ENCODE measurements around the gene SKOR1. TPM values are rescaled to one million over a fixed set of nuclear protein-coding genes. Genes with fewer than 3 reads are reported as not detected.

The SKOR1 gene, protein sequence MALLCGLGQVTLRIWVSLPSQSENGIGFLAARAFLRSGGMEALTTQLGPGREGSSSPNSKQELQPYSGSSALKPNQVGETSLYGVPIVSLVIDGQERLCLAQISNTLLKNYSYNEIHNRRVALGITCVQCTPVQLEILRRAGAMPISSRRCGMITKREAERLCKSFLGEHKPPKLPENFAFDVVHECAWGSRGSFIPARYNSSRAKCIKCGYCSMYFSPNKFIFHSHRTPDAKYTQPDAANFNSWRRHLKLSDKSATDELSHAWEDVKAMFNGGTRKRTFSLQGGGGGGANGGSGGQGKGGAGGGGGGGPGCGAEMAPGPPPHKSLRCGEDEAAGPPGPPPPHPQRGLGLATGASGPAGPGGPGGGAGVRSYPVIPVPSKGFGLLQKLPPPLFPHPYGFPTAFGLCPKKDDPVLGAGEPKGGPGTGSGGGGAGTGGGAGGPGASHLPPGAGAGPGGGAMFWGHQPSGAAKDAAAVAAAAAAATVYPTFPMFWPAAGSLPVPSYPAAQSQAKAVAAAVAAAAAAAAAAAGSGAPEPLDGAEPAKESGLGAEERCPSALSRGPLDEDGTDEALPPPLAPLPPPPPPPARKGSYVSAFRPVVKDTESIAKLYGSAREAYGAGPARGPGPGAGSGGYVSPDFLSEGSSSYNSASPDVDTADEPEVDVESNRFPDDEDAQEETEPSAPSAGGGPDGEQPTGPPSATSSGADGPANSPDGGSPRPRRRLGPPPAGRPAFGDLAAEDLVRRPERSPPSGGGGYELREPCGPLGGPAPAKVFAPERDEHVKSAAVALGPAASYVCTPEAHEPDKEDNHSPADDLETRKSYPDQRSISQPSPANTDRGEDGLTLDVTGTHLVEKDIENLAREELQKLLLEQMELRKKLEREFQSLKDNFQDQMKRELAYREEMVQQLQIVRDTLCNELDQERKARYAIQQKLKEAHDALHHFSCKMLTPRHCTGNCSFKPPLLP
- total RNA-seq (2021; fragmentation: NEBNext Ultra II Directional; extraction: Animal tissue kit (Norgen Biotek cat#: 25700)) = under 1 TPM in 5 of 6 experiments, not detected in 1; 0.05 to 0.13 (median 0.09) TPM
- long read RNA-seq = 0 reads

DNA sequence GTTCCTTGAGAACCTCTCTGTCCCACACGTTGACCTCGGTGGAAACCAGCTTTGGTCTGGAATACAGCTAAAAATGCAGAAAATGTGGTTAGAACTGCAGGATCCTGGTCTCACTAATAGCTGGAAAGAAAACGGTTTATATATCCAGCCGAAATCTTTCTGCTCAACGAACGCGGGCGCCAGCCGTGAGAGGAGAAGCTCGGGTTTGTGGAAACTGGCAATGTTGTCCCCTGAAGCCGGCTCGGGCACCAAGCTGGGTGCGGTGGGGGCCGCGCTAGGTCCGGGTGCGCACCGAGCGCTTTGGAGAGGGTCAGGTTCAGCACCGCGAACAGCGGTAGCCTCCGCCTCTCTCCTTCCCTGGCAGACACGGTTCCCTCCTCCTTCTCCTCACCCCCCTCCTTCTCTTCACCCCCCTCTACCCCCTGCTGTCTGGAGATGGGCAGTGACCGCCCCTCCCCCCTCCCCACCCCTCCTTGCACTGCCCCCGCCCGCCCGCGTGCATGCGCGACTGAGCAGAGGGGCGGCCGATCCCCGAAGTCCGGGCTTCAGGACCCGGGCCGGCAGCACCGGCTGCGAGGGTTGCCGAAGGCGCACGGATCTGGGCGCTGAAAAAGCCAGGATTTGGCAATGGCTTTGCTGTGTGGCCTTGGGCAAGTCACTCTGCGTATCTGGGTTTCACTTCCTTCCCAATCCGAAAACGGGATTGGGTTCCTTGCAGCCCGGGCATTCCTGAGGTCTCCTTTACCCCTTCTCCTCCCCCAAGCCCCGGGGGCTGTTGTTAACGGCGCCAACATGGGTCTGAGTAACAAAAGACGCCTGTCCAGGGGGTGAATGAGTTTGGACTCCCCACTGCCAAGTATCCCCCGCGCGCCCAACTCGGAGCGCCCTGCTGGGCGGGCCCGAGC lies at the start of gene SKOR1:
Gene SKOR1, plus strand, starts transcription at position 534 of the 905 bp plus-strand sequence. Its CDS starts 94 bp downstream, at position 628.
- Mint-ChIP-seq H3K27me3 (ENCODE audit: insufficient read depth) (peaks cover 64% of the 10 kb centered on the region), H3K4me3 (peak within 1 kb of the TSS; percentile 39; the same call in 1 of the 2 replicates), H3K9me3 (peaks cover 7% of the 10 kb centered on the region; the same call in 1 of the 2 replicates), H3K36me3 (ENCODE audit: low read depth) (peaks cover 12% of the 10 kb centered on the region; the same call in 1 of the 2 replicates), H3K27ac (no peak within 1 kb of the TSS), H3K4me1 (ENCODE audit: low read depth) (0 out of 2 replicates have a peak, but pooled peaks cover 7% of the 10 kb centered on the region)
- no peak for TF ChIP-seq CTCF (IDR thresholded peaks at IDR 0.05)
- DNase-seq = no peak

DNA sequence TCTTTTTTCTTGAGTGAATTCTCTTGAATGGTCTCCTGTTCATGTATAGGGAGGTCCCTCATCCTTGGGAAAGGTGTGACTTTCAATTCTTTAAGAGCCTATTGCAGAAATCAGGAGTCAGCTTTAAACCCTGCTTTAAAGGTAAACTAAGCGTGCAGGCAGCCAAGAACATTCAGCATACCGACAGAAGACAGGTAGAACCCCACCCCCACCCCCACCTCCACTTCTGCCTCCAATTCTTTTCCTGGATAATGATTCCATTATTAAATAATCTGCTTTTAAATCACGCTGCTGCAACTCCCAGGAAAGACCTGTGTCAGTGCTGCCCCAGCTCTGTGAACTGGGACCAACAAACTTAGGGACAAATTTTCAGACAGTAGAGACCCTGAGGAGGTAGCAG lies 49.3 kb upstream of the SKOR1 start:
- no peak for TF ChIP-seq CTCF (IDR thresholded peaks at IDR 0.05)
- peak overlapping the region; percentile 17; the same call in 1 of the 2 replicates for H3K27ac Mint-ChIP-seq
- peaks cover 2% of the 10 kb centered on the region; the same call in 1 of the 2 replicates for H3K27me3 Mint-ChIP-seq (ENCODE audit: insufficient read depth)
- H3K4me3 Mint-ChIP-seq = no peak overlapping the region
- no peak for DNase-seq
- H3K4me1 Mint-ChIP-seq (ENCODE audit: low read depth) = peaks cover 22% of the 10 kb centered on the region
- H3K36me3 Mint-ChIP-seq (ENCODE audit: low read depth) = no peaks in the 10 kb centered on the region
- H3K9me3 Mint-ChIP-seq = no peaks in the 10 kb centered on the region

DNA sequence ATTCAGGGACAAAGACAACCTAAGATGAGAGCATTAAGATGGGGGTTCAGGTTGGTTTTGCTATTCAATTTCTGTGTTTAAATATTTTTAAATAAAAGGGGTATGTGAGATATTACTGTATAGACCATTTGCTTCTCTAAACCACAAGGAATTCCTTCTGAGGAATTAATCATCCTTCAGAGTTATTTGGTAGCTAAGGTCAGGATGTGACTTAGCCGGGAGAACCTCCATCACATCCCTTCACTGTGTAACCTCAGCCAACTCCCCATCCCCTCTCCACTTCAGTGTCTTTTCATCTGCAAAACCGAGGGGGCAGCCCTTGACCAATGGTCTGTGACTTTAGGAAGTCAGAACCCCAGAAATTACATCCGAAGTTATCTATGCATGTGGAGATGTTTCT lies 48.7 kb upstream of the SKOR1 start:
- peak; percentile 10 for DNase-seq
- Mint-ChIP-seq H3K36me3 (ENCODE audit: low read depth) (no peaks in the 10 kb centered on the region), H3K4me1 (ENCODE audit: low read depth) (peaks cover 22% of the 10 kb centered on the region), H3K27me3 (ENCODE audit: insufficient read depth) (peaks cover 2% of the 10 kb centered on the region; the same call in 1 of the 2 replicates), H3K9me3 (no peaks in the 10 kb centered on the region), H3K4me3 (no peak overlapping the region), H3K27ac (peak overlapping the region; percentile 17)
- no peak for TF ChIP-seq CTCF (IDR thresholded peaks at IDR 0.05)

DNA sequence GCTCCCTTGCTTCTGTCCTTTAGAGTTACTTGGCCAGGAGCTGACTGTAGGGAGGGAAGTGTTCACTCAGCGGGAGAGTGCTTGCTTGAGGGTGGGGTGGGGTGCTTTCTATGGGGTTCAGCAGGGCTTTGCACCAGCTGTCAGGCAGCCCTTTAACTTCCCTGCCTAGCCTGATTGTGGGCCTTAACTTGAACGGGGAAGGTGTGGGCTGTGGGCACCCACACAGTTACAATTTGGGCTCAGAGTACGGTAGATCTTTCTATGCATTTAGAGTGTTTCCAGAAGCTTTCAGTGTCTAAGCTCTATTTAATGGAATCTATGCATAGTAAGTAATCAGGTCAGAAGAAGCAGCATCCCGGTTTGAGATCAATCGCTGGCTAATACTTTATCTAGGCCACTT lies 48.2 kb upstream of the SKOR1 start:
- DNase-seq = no peak
- Mint-ChIP-seq H3K36me3 (ENCODE audit: low read depth) (no peaks in the 10 kb centered on the region), H3K9me3 (no peaks in the 10 kb centered on the region), H3K27ac (no peak overlapping the region), H3K4me1 (ENCODE audit: low read depth) (peaks cover 22% of the 10 kb centered on the region), H3K27me3 (ENCODE audit: insufficient read depth) (peaks cover 2% of the 10 kb centered on the region; the same call in 1 of the 2 replicates), H3K4me3 (no peak overlapping the region)
- TF ChIP-seq CTCF (IDR thresholded peaks at IDR 0.05) = no peak
